A204.1 (cell line): ENCODE results near the gene TSKS.

Experiments
- FAIRE-seq: peaks from 2 replicates; lab custom pipeline; 2012; peaks lifted over from hg19 to GRCh38; lab: Jason Lieb, UNC

TSKS gene

DNA sequence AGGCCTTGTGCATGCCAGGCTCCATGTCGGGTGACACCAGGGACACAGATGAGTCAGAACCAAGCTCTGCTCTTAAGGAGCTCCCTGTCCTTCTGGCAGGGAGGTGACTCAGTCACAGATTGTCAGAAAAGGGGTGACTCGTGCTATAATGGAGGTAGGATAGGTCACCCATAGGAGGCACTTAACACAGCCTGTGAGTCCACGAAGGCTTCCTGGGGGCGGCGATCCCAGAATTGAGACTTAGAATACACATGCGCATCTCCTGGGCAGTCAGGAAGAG lies 30.4 kb upstream of the TSKS start:
- no peak for FAIRE-seq

DNA sequence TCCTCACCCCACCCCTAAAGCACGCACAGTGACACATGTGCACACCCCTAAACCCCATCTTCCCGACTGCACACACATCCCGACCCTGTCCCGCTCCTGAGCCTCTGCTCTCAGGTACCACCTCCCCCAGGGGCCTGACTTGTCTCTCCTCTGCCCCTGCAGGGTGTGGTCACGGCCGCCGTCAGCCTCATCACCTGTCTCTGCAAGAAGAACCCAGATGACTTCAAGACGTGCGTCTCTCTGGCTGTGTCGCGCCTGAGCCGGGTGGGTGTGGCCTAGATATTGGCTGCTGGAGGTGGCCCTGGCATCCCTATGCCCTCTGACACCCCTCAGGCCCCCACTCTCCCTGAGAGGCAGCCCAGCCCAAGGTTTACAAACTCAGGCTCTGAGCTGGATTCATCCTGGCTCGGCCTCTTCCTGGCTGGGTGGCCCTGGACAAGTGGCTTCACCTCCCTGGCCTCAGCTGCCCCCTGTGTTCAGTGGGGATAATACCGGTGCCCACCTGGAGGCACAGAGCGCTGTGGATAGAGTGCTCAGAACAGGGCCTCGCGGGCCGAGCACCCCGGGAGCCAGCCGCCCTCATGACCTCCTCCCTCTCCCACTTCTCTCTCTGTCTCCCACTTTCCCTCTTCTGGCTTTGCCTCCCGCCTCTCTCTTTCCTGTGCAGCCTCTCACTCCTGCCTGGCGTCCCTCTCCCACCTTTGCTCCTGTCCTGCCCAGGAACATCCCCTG lies 29.9 kb upstream of the TSKS start:
- FAIRE-seq = no peak

DNA sequence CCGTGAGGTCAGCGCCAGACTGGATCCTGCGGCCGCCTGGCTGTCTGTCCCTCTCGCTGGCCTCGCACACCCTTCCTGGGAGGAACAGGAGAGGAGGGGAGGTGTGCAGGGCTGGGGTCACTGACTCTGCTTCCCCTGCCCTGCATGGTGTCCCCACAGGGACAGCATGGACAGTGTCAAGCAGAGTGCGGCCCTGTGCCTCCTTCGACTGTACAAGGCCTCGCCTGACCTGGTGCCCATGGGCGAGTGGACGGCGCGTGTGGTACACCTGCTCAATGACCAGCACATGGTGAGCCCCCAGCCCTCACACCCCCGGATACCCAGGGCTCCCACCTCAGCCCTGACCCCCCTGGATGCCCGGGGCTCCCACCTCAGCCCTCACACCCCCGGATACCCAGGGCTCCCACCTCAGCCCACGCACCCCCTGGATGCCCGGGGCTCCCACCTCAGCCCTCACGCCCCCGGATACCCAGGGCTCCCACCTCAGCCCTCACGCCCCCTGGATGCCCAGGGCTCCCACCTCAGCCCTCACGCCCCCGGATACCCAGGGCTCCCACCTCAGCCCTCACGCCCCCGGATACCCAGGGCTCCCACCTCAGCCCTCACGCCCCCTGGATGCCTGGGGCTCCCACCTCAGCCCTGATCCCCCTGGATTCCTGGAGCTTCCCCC lies 28.8 kb upstream of the TSKS start:
- no peak for FAIRE-seq

DNA sequence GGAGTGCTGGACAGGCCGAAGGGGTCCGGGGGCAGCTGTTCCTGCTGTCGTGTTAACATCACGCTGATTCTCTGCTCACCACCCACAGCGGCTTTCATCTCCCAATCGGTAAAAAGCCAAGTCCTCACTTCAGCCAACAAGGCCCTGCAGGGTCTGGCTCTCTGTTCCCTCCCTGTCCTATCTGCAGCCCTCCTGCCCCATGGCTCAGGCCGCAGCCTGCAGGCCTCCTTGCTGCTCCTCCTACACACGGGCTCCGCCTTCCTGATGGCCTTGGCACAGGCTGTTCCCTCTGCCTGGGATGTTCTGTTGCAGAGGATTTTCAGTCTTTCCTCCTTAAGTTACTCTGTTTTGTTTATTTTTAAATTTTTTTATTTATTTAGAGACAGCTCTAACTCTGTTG lies 27.8 kb upstream of the TSKS start:
- FAIRE-seq = no peak

DNA sequence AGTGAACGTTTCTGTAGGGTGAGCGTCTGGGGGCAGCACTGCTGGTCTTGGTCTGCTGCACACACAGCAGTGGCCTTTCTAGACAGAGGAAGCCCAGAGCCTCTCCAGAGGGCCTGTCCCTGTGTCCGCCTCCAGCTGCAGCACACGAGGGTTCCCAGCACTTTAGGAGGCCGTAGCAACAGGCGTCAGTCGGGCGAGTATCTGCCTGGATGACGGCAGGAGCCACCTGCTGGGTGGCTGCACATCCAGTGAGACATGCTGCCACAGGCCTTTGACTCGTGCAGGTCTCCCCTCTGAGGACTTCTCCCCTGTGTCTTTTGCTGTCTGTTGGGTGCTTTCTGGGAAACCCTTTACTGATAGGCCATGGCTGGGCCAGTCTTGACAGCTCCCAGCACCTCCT lies 25.8 kb upstream of the TSKS start:
- no peak for FAIRE-seq

DNA sequence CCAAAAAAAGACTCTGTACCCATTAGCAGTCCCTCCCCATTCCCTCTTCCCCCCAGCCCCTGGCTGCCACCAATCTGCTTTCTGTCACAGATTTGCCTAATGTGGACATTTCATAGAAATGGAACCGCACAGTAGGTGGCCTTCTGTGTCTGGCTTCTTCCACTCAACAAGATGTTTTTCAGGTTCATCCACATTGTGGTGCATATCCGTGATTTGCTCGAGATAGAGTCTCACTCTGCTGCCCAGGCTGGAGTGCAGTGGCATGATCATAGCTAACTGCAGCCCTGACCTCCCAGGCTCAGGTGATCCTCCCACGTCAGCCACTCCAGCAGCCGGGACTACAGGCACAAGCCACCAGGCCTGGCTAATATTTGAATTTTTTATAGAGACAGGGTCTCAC lies 24.6 kb upstream of the TSKS start:
- FAIRE-seq = no peak

DNA sequence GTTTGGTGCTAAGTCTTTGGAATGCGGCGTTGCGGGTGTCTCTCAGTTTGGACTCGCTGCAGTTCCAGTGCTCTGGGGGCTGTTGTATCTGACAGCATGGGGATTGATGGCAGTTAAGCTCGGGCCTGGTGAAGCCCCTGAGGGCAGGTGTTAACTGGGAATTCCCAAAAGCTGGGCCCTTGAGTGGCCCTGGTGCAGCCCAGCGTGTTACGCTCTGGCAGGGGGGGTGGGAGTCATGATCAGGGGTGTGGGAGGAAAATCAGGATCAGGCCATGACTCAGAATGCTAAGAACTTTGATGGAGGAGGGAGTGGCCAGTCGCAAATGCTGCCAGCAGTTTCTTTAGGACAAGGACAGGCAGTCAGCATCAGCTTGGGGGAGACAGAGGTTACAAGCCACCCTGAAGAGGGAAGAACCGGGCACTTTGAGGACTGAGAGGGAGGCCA lies 23.3 kb upstream of the TSKS start:
- no peak for FAIRE-seq

DNA sequence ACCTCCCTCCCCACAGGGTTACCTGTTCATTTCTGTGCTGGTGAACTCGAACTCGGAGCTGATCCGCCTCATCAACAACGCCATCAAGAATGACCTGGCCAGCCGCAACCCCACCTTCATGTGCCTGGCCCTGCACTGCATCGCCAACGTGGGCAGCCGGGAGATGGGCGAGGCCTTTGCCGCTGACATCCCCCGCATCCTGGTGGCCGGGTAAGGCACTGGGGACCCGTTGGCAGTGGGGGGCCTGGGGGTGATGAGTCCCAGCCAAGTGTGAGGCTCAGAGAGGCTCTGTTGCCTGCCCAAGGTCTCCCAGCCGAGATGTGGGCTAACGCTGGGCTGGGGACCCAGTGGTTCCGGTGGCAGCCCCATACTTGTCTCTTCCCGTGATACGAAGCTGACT lies 19.4 kb upstream of the TSKS start:
- no peak for FAIRE-seq

DNA sequence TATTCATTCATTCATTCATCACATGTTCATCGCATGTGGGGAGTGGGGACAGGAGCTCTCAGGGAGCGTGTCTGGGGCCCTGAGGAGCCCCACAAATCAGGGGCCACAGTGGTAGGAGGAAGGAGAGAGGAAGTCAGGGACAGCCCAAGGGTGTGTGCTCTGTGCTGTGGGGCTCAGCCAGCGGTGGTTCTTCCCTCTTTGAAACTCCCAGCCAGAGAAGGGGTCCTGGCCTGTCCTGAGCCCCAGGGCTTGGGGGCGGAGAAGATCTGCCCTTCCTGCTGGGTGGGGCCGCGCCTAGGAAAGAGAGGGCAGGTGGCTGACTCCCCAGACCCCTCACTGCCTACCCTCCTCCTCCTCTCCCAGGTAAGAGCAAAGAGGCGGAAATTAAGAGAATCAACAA lies 18.3 kb upstream of the TSKS start:
- no peak for FAIRE-seq

DNA sequence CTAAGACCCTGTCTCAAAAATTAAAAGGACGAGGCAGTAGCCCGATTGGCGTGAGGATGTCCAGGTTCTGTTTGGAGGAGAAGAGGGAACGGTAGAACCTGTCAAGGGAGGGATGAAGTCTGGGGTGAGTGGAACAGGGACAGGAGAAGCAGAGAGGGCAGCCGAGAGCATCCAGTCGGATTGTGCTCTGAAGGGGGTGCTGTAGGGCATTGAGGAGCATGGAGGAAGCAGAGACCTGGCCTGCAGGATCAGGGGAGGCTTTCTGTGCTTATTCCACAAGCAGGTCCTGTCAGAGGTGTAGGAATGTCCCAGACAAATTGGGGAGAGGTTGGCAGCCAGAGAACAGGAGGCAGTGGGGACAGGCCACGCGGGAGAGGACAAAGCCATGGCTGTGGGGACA lies 17.8 kb upstream of the TSKS start:
- no peak for FAIRE-seq

DNA sequence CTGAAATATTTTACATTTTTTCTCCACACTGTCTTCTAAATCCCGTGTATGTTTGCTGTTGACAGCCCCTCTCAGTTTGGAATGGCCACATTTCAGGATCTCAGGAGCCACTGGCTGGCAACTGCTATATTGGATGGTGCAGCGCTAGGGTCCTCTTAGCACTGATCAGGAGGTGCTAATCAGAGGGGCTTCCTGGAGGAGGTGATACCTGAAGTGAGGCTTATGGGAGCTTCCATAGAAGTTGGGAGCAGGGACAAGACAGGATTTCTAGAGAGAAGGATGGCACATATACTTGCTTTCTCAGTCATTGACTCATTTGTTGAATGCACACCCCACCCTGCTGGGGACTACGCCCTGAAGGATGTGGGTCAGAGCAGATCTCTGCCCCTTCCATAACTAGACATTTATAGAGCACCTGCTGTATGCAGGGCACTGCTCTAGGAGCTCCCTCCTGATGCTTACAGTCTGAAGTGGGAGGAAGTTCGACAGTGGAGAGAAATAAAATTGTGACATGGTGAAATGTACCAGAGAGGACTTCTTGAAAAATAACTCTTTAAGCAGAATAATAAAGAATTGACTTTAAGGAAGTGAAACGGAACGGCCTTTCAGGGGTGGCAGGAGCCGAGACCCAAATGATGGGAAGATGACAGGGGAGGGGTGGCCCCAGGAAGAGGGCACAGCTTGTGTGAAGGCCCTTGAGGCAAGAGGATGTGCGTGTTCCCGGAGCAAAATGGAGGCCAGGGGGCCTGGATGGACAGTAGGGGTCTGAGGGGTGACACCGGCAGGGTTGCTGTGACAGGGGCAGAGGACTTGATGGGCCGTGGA lies 16.8 kb upstream of the TSKS start:
- no peak for FAIRE-seq

DNA sequence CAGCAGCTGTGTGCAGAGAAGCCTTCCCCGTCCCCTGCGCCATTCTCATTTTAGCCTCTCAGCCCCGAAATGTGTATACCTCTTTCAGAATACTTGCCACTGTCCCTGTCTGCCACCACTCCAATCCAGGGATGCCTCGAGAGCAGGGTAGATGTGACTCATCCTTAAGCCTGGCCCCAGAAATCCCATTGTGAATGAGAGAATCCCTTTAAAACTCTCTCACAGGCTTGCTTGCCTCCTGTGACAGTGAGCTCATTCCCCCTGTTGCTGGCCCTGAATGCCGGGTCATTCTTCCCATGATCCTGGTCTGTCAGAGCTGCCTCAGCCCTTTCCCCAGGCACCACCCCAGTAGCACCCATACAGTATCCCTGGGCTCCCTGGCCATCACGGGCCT lies 13.3 kb upstream of the TSKS start:
- FAIRE-seq = no peak

DNA sequence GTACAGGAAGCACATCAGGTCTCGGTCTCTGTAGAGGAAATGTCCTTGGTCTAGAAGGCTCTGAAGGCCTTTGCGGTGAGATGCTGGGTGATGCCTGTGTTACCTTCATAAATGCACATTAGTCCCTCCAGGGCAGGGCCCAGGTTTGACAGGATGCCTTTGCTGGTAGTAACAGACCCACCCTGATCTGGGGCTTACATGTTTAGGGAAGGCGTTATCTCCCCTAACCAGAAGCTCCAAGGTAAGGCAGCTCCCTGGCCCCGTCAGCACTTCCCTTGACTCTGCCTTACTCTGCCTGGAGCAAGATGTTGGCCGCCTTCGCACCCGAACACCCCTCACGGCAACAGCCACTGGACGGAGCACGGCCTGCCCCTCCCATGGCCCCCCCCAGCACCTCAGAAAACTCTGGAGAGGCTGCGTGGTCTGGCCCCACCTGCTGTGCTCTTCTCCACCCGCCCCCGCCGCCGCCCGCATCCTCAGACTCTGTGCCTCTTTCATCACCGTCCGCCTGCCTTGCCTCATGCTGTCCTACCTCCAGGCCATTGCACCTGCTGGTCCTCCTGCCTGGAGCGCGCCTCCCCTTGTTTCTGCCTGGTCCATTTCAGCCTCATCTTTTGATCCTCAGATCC lies 12.8 kb upstream of the TSKS start:
- no peak for FAIRE-seq

DNA sequence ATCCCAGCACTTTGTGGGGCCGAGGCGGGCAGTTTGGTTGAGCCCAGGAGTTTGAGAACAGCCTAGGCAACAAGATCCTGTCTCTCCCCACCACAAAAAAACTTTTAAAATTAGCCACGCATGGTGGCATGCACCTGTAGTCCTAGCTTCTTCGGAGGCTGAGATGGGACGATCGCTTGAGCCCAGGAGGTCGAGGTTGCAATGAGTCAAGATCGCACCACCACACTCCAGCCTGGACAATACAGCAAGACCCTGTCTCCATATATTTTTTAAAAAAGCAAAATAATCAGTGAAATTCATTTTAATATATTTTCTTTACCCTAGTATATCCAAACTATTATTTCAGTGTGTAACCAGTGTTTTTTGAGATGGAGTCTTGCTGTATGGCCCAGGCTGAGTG lies 11.9 kb upstream of the TSKS start:
- FAIRE-seq = no peak

DNA sequence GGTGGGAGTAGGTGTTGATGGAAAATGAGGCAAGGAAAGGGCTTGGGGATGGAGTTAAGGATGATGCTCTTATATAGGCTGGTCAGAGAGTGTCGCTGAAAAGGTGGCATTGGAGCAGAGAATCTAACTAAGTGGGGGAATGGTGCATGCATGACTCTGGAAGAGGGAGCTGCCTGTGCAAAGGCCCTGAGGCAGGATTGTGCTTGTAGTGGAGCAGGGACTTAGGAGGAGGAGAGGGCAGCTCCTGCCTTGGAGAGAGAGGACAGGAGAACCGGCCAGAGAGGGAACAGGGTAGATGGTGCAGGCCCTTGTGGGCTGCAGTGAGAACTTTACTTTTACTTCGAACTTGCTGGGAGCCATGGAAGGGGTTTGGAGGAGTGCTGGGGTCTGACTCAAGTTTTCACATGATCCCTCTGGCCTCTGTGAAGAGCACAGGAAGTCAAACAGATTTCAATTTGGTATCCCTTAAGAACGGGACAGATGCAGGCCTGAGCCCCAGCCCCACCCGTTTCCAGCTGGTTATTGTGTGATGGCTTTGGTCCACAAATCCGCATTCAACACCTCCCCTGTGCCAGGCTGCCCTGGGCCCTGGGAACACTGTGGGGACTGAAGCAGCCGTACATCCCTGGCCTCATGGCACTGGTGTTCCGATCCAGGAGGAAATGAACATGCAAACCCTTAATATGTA lies 10.7 kb upstream of the TSKS start:
- no peak for FAIRE-seq

DNA sequence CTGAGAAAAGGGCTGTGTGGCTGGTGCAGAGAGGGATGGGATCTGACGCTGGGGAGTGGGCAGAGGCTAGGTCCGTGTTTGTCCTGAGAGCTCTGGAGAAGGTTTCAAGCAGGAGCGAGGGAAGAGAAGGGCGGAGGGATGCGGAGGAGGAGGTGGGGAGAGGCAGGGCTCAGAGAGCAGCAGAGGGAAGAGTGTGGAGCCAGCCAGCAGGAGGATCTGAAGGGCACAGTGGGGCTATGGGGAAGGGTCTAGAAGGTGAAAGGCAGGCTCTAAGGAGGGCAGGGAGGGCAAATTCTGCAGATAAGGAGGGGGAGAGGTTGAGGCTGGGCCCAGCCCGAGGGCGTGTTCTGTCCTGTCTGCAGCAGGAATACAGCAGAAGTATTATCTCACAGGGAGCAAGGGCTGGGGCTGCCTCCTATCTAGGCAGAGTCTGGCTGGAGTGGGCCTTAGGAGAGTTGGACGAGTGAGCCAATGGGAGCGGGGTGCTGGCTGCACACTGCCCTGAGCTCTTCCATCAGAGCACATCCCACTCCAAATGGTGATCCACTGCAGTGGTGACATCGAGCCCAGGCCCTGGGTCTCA lies 9.8 kb upstream of the TSKS start:
- FAIRE-seq = no peak

DNA sequence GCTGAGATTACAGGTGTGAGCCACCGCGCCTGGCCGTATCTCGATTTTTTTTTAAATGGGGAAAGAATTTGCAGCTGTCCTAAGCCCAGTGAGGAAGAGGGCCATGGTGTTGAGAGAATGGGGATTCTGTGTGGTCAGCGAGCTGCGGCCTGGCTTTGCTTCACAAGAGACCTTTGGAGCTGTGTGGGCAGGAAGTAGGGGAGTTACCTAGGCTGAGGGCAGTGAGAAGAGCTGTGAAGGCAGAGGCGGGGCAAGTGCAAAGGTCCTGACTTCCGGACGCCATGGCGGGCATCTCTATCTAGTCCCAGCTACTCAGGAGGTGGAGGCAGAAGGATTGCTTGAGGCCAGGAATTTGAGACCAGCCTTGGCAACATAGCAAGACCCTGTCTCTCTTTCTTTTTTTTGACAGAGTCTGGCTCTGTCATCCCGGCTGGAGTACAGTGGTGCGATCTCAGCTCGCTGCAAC lies 8.6 kb upstream of the TSKS start:
- no peak for FAIRE-seq

DNA sequence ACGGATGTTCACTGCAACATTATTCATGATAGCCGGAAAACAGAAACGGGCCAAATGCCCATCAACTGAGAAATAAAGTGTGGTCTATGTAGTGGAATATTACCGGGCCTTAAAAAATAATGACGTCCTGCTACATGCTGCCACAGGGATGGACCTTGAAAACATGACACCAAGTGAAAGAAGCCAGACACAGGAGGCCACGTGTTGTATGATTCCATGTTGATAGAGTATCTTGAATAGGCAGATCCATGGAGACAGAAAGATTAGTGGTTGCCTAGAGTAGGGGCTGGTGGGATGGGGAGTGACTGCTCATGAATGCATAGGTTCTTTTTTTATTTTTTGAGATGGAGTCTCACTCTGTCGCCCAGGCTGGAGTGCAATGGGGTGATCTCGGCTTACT lies 7.4 kb upstream of the TSKS start:
- FAIRE-seq = no peak

DNA sequence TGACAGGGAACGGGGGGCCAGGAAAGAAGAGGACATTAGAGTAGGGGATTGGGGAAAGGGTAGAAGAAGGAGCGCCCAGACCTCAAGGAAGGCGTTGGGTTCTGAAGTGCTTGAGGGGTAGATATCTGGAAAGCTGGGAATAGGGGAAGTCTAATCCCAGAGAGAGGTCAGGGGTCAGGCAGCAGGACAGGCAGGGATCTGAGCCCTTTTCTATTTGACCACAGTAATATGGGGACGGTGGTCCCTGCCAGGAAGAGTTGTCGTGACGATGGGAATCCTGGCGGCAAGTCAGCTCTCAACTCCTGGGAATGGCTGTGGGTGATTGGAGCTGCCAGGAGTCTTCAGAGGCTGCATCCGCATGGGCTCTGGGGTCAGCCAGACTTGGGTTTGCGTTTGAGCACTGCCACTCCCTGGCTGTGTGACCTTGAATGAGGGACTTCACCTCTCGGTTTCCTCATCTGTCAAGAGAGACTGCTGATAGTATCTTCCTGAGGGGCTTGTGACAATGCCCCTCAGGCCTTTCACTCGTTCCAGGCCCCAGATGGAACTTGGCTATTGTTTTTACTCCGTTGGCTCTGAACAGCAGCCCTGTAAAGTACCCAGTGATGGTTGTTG lies 5.0 kb upstream of the TSKS start:
- FAIRE-seq = no peak

DNA sequence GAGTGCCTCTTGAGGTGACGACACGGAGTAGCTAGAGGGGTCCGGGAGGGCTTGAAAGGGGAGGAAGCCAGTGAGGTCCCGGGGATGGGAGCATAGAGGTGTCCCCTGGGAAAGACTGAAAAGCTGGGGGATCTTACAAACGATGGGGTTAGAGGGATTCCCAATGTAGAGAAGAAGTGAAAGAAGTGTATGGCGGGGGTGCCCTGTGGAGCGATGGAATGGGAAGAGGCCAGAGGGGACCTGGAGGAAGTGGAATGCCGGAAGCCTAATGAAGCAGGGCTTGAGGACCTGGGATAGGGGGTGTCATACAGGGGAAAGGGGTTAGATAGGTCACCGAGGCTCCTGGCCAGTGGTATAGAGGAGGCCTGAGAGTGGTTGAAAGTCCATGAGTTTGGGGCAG lies 4.3 kb upstream of the TSKS start:
- no peak for FAIRE-seq

DNA sequence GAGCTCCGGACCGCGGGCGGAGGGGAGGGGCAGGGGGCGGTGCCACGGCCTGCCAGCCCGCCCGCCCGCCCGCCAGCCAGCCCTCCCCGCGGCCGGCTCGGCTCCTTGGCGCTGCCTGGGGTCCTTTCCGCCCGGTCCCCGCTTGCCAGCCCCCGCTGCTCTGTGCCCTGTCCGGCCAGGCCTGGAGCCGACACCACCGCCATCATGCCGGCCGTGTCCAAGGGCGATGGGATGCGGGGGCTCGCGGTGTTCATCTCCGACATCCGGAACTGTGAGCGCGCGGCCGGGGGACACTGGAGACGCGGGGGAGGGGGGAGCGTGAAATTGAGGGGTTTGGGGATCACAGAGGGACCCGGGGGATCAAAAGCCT lies 3.8 kb upstream of the TSKS start, which contains the start of gene AP2A1:
Gene AP2A1 (plus strand): TSS at position 72 of the 370 bp plus-strand sequence. CDS start 133 bp downstream, at position 205.
- no peak for FAIRE-seq
